H1 (cell line): ENCODE measurements around the gene MRTFA. TPM values are rescaled to one million over a fixed set of nuclear protein-coding genes. Genes with fewer than 3 reads are reported as not detected.

Experiments
- CTCF ChIA-PET: fragments of 300-600 bp; sonication (Branson Sonifier 250); formaldehyde crosslinking; loops from one replicate; lab custom pipeline; 2021; ENCODE audit not compliant: partially characterized antibody; lab: Charles Lee
- POLR2A ChIA-PET: fragments of 300-600 bp; sonication (Branson Sonifier 250); formaldehyde crosslinking; loops from one replicate; lab custom pipeline; 2021; ENCODE audit warnings: inconsistent platforms; ENCODE audit not compliant: partially characterized antibody; lab: Charles Lee
- DNase-seq, 2 experiments: peaks; one replicate each; pipeline versions ENCODE4 v3.0.0 to v3.0.0-alpha.2; 2010 to 2022; ENCODE audit warnings: low spot score in 2 of 2, low read depth in 1 of 2, mixed read lengths in 1 of 2
- FAIRE-seq: peaks from 2 replicates; lab custom pipeline; 2011; peaks lifted over from hg19 to GRCh38; lab: Jason Lieb, UNC
- H2AFZ ChIP-seq: 2 replicates; pipeline ENCODE4 v1.8.1; 2012; ENCODE audit warnings: low read length, inconsistent platforms
- H2AK5ac ChIP-seq: 2 replicates; pipeline ENCODE4 v1.6.1; 2013; ENCODE audit warnings: low read depth, low read length
- H2BK120ac ChIP-seq: replicated peaks from 2 replicates; pipeline ENCODE3; 2013; ENCODE audit warnings: low read depth, low read length, inconsistent platforms
- H2BK12ac ChIP-seq: 2 replicates; pipeline ENCODE4 v1.6.1; 2013; ENCODE audit warnings: low read depth, low read length
- H2BK15ac ChIP-seq: 2 replicates; pipeline ENCODE4 v1.6.1; 2013; ENCODE audit warnings: low read length
- H2BK20ac ChIP-seq: 2 replicates; pipeline ENCODE4 v1.6.1; 2013; ENCODE audit warnings: low read length
- H2BK5ac ChIP-seq: 2 replicates; pipeline ENCODE4 v1.6.1; 2013; ENCODE audit warnings: low read depth, low read length
- H3K14ac ChIP-seq: 2 replicates; pipeline ENCODE4 v1.6.1; 2013; ENCODE audit warnings: inconsistent platforms; ENCODE audit not compliant: insufficient read length
- H3K18ac ChIP-seq: 2 replicates; pipeline ENCODE4 v1.6.1; 2013; ENCODE audit warnings: low read length; ENCODE audit errors: extremely low read depth
- H3K23ac ChIP-seq: 2 replicates; pipeline ENCODE4 v1.6.1; 2013; ENCODE audit warnings: inconsistent platforms; ENCODE audit not compliant: insufficient read length
- H3K23me2 ChIP-seq: 2 replicates; pipeline ENCODE4 v1.6.1; 2013; ENCODE audit warnings: low read depth, low read length
- H3K27ac ChIP-seq: 2 replicates; pipeline ENCODE4 v1.6.1; 2011; ENCODE audit warnings: low read depth, low read length, inconsistent platforms
- H3K27me3 ChIP-seq, 4 experiments: replicated peaks in 1 of 4; 1 replicate in 1 of 4; 2 replicates in 3 of 4; pipeline versions ENCODE4 v1.6.1 to v1.8.1; 2011 to 2013; ENCODE audit warnings: low read length in 3 of 4, mild to moderate bottlenecking in 3 of 4, inconsistent platforms in 2 of 4, mixed read lengths in 2 of 4, moderate library complexity in 1 of 4; ENCODE audit not compliant: control insufficient read depth in 3 of 4, insufficient read depth in 3 of 4; ENCODE audit errors: extremely low read depth in 1 of 4
- H3K36me3 ChIP-seq, 4 experiments: 2 replicates each; pipeline versions ENCODE4 v1.6.1 to v1.8.1; 2011 to 2013; ENCODE audit warnings: mild to moderate bottlenecking in 4 of 4, low read length in 3 of 4, moderate library complexity in 2 of 4, control low read depth in 1 of 4, inconsistent platforms in 1 of 4; ENCODE audit not compliant: insufficient read depth in 4 of 4, control insufficient read depth in 2 of 4
- H3K4ac ChIP-seq: replicated peaks from 2 replicates; pipeline ENCODE3; 2013; ENCODE audit warnings: low read length, low read depth, mixed read lengths, inconsistent platforms; ENCODE audit not compliant: insufficient read length
- H3K4me1 ChIP-seq, 4 experiments: replicated peaks in 1 of 4; 1 replicate in 1 of 4; 2 replicates in 3 of 4; pipeline versions ENCODE4 v1.6.1 to v1.8.1; 2011 to 2013; ENCODE audit warnings: low read length in 3 of 4, inconsistent platforms in 2 of 4, mixed read lengths in 1 of 4; ENCODE audit not compliant: insufficient read depth in 4 of 4, control insufficient read depth in 3 of 4
- H3K4me2 ChIP-seq, 2 experiments: 2 replicates each; pipeline versions ENCODE4 v1.6.1 to v1.8.1; 2011 to 2013; ENCODE audit warnings: low read depth in 2 of 2, low read length in 2 of 2, control low read depth in 1 of 2, inconsistent platforms in 1 of 2, mild to moderate bottlenecking in 1 of 2; ENCODE audit not compliant: insufficient read depth in 1 of 2
- H3K4me3 ChIP-seq, 4 experiments: fragments of 200-600, 300-600 bp in 1 of 4; sonication (generic), shearing (Covaris generic), sonication (Bioruptor Twin) in 1 of 4; 2 replicates each; pipeline versions ENCODE4 v1.5.1 to v1.8.1; 2011 to 2016; ENCODE audit warnings: low read length in 4 of 4, low read depth in 3 of 4, control low read depth in 2 of 4, inconsistent platforms in 2 of 4, mild to moderate bottlenecking in 2 of 4, mixed read lengths in 1 of 4, moderate library complexity in 1 of 4; ENCODE audit not compliant: insufficient read depth in 2 of 4; ENCODE audit errors: extremely low read depth in 1 of 4
- H3K56ac ChIP-seq: replicated peaks from 2 replicates; pipeline ENCODE3; 2013; ENCODE audit warnings: low read depth, mild to moderate bottlenecking, mixed read lengths, low read length, inconsistent platforms; ENCODE audit not compliant: insufficient read length
- H3K79me1 ChIP-seq: 2 replicates; pipeline ENCODE4 v1.6.1; 2013; ENCODE audit warnings: low read depth, low read length, control low read depth
- H3K79me2 ChIP-seq, 2 experiments: 2 replicates each; pipeline versions ENCODE4 v1.6.1 to v1.8.1; 2012 to 2013; ENCODE audit warnings: low read length in 2 of 2, mild to moderate bottlenecking in 2 of 2, inconsistent platforms in 1 of 2; ENCODE audit not compliant: insufficient read depth in 2 of 2, control insufficient read depth in 1 of 2
- H3K9ac ChIP-seq, 4 experiments: replicated peaks in 1 of 4; 1 replicate in 1 of 4; 2 replicates in 3 of 4; pipeline versions ENCODE4 v1.6.1 to v1.8.1; 2011 to 2013; ENCODE audit warnings: low read depth in 3 of 4, low read length in 3 of 4, control low read depth in 2 of 4, mild to moderate bottlenecking in 2 of 4, moderate library complexity in 2 of 4, inconsistent platforms in 1 of 4; ENCODE audit errors: extremely low read depth in 1 of 4
- H3K9me3 ChIP-seq, 2 experiments: 2 replicates each; pipeline versions ENCODE4 v1.6.1 to v1.8.1; 2012 to 2013; ENCODE audit warnings: mild to moderate bottlenecking in 2 of 2, moderate library complexity in 2 of 2, control low read depth in 1 of 2, inconsistent platforms in 1 of 2, low read depth in 1 of 2, low read length in 1 of 2, mixed read lengths in 1 of 2; ENCODE audit not compliant: insufficient read depth in 2 of 2
- H4K20me1 ChIP-seq, 2 experiments: replicated peaks in 1 of 2; 2 replicates each; pipeline versions ENCODE3 to v1.8.1; 2011 to 2013; ENCODE audit warnings: inconsistent platforms in 2 of 2, low read length in 2 of 2, mild to moderate bottlenecking in 1 of 2; ENCODE audit not compliant: insufficient read depth in 2 of 2, control insufficient read depth in 1 of 2
- H4K5ac ChIP-seq: 2 replicates; pipeline ENCODE4 v1.6.1; 2013; ENCODE audit warnings: low read length, low read depth, mixed read lengths, inconsistent platforms; ENCODE audit not compliant: insufficient read length
- H4K8ac ChIP-seq: 2 replicates; pipeline ENCODE4 v1.8.0; 2013; ENCODE audit warnings: mild to moderate bottlenecking, moderate library complexity, low read length, inconsistent platforms; ENCODE audit not compliant: insufficient read depth; ENCODE audit errors: extremely low read depth
- H4K91ac ChIP-seq: replicated peaks from 2 replicates; pipeline ENCODE3; 2013; ENCODE audit warnings: low read length, mixed read lengths, inconsistent platforms; ENCODE audit not compliant: insufficient read length
- ATF2 ChIP-seq: IDR thresholded peaks from 2 replicates; pipeline ENCODE4 v1.6.1; 2012; ENCODE audit warnings: low read length, inconsistent platforms
- CBX5 ChIP-seq: fragments of 300-800, 300-1000 bp; sonication (generic); IDR thresholded peaks from 2 replicates; pipeline ENCODE4 v1.7.1; 2016; ENCODE audit warnings: antibody characterized with exemption, low read length, low read depth
- POU5F1 ChIP-seq: IDR thresholded peaks from 2 replicates; pipeline ENCODE4 v1.6.1; 2011; ENCODE audit warnings: low read depth, mild to moderate bottlenecking, low read length, moderate library complexity
- RFX5 ChIP-seq: IDR thresholded peaks from 2 replicates; pipeline ENCODE4 v1.6.1; 2011; ENCODE audit warnings: low read depth, low read length, improper control_type of control experiment, borderline replicate concordance
- SIN3A ChIP-seq, 2 experiments: IDR thresholded peaks in 1 of 2; conservative IDR thresholded peaks in 1 of 2; 2 replicates each; pipeline ENCODE4 v1.6.1; 2011 to 2012; ENCODE audit warnings: low read length in 2 of 2, improper control_type of control experiment in 1 of 2, low read depth in 1 of 2, mild to moderate bottlenecking in 1 of 2
- SIX5 ChIP-seq: IDR thresholded peaks from 2 replicates; pipeline ENCODE4 v1.6.1; 2011; ENCODE audit warnings: mild to moderate bottlenecking, low read depth, low read length
- WGBS, 2 experiments: shearing (Covaris generic) in 1 of 2; methylation state at CpG; one replicate each; pipeline versions ENCODE4 v1.1.6 to v1.1.7; 2013 to 2015; ENCODE audit warnings: low lambda C conversion rate in 2 of 2, mixed read lengths in 2 of 2, inconsistent platforms in 1 of 2, low coverage in 1 of 2, missing lambda C conversion rate in 1 of 2; ENCODE audit not compliant: insufficient replicate concordance in 2 of 2, insufficient coverage in 1 of 2, insufficient read length in 1 of 2; ENCODE audit errors: extremely low coverage in 1 of 2, missing lambda C conversion rate in 1 of 2; 5-methylcytosine and 5-hydroxymethylcytosine counted together
- polyA plus RNA-seq, 7 experiments: library from polyadenylated mRNA; depleted of rRNA in 3 of 7; stranded (reverse) in 5 of 7; unstranded in 2 of 7; fragments of >200 nt in 5 of 7; fragments of 200-250 nt in 2 of 7; gene quantifications; 1 replicate in 5 of 7; 2 replicates in 1 of 7; 4 replicates in 1 of 7; pipeline versions ENCODE4 v1.2.1 to v1.2.3, GENCODE V29; 2011 to 2013; ENCODE audit warnings: missing spikeins in 2 of 7, mixed read lengths in 2 of 7
- total RNA-seq: library from RNA; stranded (reverse); fragmentation: NEBNext Ultra II Directional; extraction: Animal tissue kit (Norgen Biotek cat#: 25700); gene quantifications from 2 replicates; pipeline ENCODE4 v1.2.1, GENCODE V29; 2021
- TF ChIP-seq, protein P1 (sequence below): IDR thresholded peaks from 2 replicates; pipeline ENCODE4 v1.6.1; 2012; ENCODE audit warnings: inconsistent platforms

Gene MRTFA
- total and polyA plus RNA-seq, 2 of the 8 experiments (the other 6 are each of a cell fraction or from before 2014, with no cell fraction given), result 5.4 to 37.9 TPM

DNA sequence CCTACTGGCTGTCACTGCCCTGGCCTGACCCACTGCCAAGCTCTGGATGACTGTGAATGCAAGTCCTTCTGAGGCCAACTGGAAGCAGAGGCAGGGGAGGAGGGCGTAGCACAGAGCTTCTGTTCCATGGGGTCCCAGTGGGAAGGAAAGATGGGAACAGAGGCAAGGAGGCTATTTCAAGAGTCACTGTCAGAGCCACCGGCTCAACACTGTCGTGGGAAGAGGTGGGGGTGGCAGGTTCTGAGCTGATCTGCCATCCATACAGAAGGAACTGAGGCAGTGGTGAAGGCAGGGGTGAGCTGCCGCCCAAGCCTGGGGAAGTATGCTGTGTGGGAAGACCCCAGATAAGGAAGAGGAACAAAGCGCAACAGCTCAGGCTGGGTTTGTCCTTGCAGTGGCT, 211.4 kb downstream of the MRTFA start:
- no peak overlapping the region; the same call in none of the 2 replicates for H4K8ac ChIP-seq
- H3K4ac ChIP-seq, result no peak overlapping the region
- H4K91ac ChIP-seq, result no peak overlapping the region
- no peak overlapping the region for H2AK5ac ChIP-seq
- H2BK5ac ChIP-seq, result no peak overlapping the region
- H3K23ac ChIP-seq, result no peak overlapping the region
- WGBS, 2 experiments, result 79% methylated on average over 4 of the region's 5 CpGs; no CpG with 5 or more reads in 1 of the 2 experiments
- peaks cover 0 to 5% of the 10 kb centered on the region in 2 experiments for H4K20me1 ChIP-seq
- H3K4me1 ChIP-seq, result no peaks in the 10 kb centered on the region
- no peaks in the 10 kb centered on the region for H3K79me2 ChIP-seq
- H2BK120ac ChIP-seq, result no peak overlapping the region
- H3K14ac ChIP-seq, result no peak overlapping the region
- no peak overlapping the region for H3K27ac ChIP-seq
- no peak overlapping the region for H2BK12ac ChIP-seq
- H2BK20ac ChIP-seq, result no peak overlapping the region
- POLR2A ChIA-PET, result interaction anchor here (0.6 to 2.9 kb wide), 6 partner anchors 9 to 207 kb away, joined by 3 to 8 read pairs (median 4); no protein-coding TSS in a partner anchor
- FAIRE-seq, result no peak
- H3K9me3 ChIP-seq, result no peaks in the 10 kb centered on the region
- H3K4me2 ChIP-seq, result no peak overlapping the region
- no peaks in the 10 kb centered on the region; the same call in 1 of the 2 replicates for H3K79me1 ChIP-seq
- TF ChIP-seq POU5F1, result no peak
- TF ChIP-seq SIX5, result no peak
- no peak for TF ChIP-seq CBX5
- TF ChIP-seq SIN3A (conservative IDR thresholded peaks at IDR 0.05 in 1 of 2, IDR thresholded peaks at IDR 0.05 in 1 of 2; ENCODE audit: low read depth in 1 of 2, low read length in 2 of 2), result no peak
- no peak for TF ChIP-seq ATF2
- TF ChIP-seq RFX5, result no peak
- TF ChIP-seq, protein P1, sequence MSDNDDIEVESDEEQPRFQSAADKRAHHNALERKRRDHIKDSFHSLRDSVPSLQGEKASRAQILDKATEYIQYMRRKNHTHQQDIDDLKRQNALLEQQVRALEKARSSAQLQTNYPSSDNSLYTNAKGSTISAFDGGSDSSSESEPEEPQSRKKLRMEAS, result no peak
- no peak overlapping the region for H3K18ac ChIP-seq
- H3K56ac ChIP-seq, result no peak overlapping the region
- no peak for DNase-seq
- no peak overlapping the region for H2AFZ ChIP-seq
- no peak overlapping the region for H2BK15ac ChIP-seq
- CTCF ChIA-PET, result interaction anchor here (1.1 to 5.3 kb wide), 8 partner anchors 9 to 224 kb away, joined by 3 to 57 read pairs (median 4); no protein-coding TSS in a partner anchor
- H3K27me3 ChIP-seq, result no peaks in the 10 kb centered on the region
- no peak overlapping the region for H4K5ac ChIP-seq
- H3K9ac ChIP-seq, result no peak overlapping the region
- H3K36me3 ChIP-seq, result peaks cover 2 to 20% (median 13%) of the 10 kb centered on the region in 4 experiments; a peak in 7 of 8 replicates
- H3K23me2 ChIP-seq, result no peaks in the 10 kb centered on the region
- H3K4me3 ChIP-seq, result no peak overlapping the region
